Right lobe of liver (tissue), 4 donors: Measurements from ENCODE around the gene NSMF.

Experiments
- CTCF ChIP-seq, 4 donors: fragments of 200-600 bp in 3 of 4; fragments of 450-650 bp in 1 of 4; IDR thresholded peaks; one replicate each; pipeline versions ENCODE4 v1.5.1 to v1.8.0; 2016 to 2022; ENCODE audit warnings: antibody characterized with exemption in 4 of 4, mild to moderate bottlenecking in 2 of 4
- POLR2A ChIP-seq: fragments of 450-650 bp; IDR thresholded peaks from one replicate; pipeline ENCODE4 v1.6.1; 2017; ENCODE audit warnings: antibody characterized with exemption, mild to moderate bottlenecking
- donor health status: DM: no; HTN: no; CAD: no.
- donor health status: DM: no; HTN: no; CAD: no.
- donor health status: DM: no; HTN: yes; CAD: no.

GRCh38 chr9:137412431-137412830, 46.7 kb downstream of the NSMF start:
- TF ChIP-seq CTCF (IDR thresholded peaks at IDR 0.05) (no peak), POLR2A (no peak)
